ENCODE measurements around the gene PAPSS1. TPM values are rescaled to one million over a fixed set of nuclear protein-coding genes. Genes with fewer than 3 reads are reported as not detected.
A peak's percentile ranks its signal among the peaks of the same experiment; 100 is the strongest.

PAPSS1 gene
- total RNA-seq (2014; rRNA removed; shearing (Covaris generic)) (66.8 and 69.6 TPM in 2 replicates), polyA plus RNA-seq (2016; fragmentation: Nextera tagmentation; extraction: Ambion mirVana) (65.9 and 69.9 TPM in 2 replicates)

DNA sequence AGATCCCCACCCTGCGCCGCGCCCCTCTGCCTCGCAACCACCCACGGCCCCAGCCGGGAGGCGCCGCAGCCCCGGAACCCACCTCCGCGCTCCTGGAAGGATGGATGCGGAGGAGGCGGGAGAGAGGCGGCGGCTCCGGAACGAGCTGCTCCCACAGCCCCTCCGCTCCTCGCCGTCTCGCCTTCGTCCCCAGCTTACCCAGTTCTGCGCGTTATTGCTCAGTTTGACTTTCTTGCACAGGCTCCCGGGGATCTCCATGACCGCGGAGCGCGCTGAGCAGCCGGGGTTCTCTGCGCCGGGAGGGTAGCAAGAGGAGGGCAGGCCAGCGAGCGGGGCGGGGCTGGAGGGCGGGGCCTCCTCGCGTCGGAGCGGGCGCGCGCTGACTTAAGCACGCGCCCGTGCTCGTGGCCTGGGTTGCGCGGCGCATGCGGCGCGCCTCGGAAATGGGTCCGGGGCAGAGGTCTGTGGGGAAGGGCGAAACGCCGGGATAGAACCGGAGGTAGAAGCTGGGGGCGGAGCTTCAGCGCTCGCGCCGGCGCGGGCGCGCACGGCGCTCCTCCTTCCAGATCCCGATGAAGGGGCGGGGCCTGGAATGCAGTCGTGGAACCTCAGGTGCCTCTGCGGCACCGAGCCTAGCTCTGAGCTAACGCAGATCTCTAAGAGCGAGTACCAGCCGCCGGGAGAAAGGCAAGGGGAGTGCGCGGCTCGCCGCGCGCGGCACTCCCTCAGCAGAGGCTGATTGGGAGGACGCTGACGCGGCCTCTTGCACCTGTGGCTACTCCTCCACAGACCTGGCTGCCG, at the start of gene PAPSS1:
Gene PAPSS1, minus strand, starts transcription at position 313 of the 801 bp plus-strand sequence. Its CDS starts 55 bp downstream, at position 258.
- no peak for TF ChIP-seq EZH2phosphoT487 (IDR thresholded peaks at IDR 0.05; ENCODE audit: insufficient read depth, low read depth)
- TF ChIP-seq EZH2 (IDR thresholded peaks at IDR 0.05; ENCODE audit: insufficient read depth, poor library complexity, severe bottlenecking): no peak
- Histone ChIP-seq H2AFZ (peak within 1 kb of the TSS; percentile 95), H3K27me3 (replicated peaks; ENCODE audit: insufficient read depth) (no peaks in the 10 kb centered on the region), H3F3A (ENCODE audit: insufficient read depth) (peaks cover 14% of the 10 kb centered on the region), H3K9me3 (ENCODE audit: low read depth) (no peaks in the 10 kb centered on the region), H3K4me2 (ENCODE audit: unreplicated experiment) (peak within 1 kb of the TSS; percentile 94), H3K9ac (peak within 1 kb of the TSS; percentile 79), H3K27ac (peak within 1 kb of the TSS; percentile 74), H3K79me2 (ENCODE audit: insufficient read depth) (peaks cover 44% of the 10 kb centered on the region), H3K4me3 (peak within 1 kb of the TSS; percentile 89), H3K36me3 (ENCODE audit: low read depth) (no peaks in the 10 kb centered on the region), H4K20me1 (ENCODE audit: insufficient read depth) (no peaks in the 10 kb centered on the region), H3K9me2 (ENCODE audit: insufficient read depth) (no peaks in the 10 kb centered on the region), H3K4me1 (ENCODE audit: insufficient read depth) (no peaks in the 10 kb centered on the region)
- DNase-seq: peak; percentile 99
- 1% methylated on average over 56 to 77 of the region's 90 CpGs for WGBS, 2 experiments (ENCODE audit: low coverage in 1 of 2, low lambda C conversion rate in 2 of 2, missing lambda C conversion rate in 2 of 2)
- in situ Hi-C loops (cut with MboI): no loop called here

DNA sequence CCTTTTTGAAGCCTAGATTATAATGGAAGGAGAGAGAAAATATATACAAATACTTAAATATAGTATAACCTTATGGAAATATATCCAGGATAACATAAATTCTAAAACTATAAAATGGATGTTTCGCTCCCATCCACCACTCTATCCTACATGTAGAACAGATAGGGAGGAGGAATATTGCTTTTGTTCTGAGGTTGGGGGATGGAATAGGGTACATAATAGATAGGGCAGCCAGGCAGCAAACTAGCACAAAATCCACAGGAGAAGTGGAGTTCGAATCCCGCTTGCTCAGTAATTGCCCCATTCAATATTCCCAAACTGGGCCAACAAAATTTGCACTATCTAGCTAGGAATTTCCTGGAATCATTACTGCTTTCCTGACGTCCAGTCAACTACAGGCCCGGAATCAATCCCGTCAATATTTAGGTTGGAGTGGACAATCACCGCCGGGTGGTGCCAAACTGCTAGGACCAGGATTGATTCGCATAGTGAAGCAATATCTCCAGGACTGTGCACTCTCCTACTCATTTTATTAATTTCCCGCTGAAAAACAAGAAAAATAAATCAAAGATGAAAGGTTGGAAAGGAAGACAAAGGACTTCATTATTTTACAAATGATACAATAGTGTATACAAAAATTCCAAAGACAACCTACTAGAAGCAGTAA, 40.4 kb upstream of the PAPSS1 start:
- Histone ChIP-seq H3F3A (ENCODE audit: insufficient read depth) (no peaks in the 10 kb centered on the region), H3K4me2 (ENCODE audit: unreplicated experiment) (no peak overlapping the region), H4K20me1 (ENCODE audit: insufficient read depth) (no peaks in the 10 kb centered on the region), H3K36me3 (ENCODE audit: low read depth) (no peaks in the 10 kb centered on the region), H3K27me3 (replicated peaks; ENCODE audit: insufficient read depth) (0 out of 2 replicates have a peak, but pooled peaks cover 5% of the 10 kb centered on the region), H3K4me3 (no peak overlapping the region), H3K9ac (no peak overlapping the region), H3K9me3 (ENCODE audit: low read depth) (no peaks in the 10 kb centered on the region), H2AFZ (no peak overlapping the region), H3K9me2 (ENCODE audit: insufficient read depth) (no peaks in the 10 kb centered on the region), H3K27ac (no peak overlapping the region), H3K4me1 (ENCODE audit: insufficient read depth) (no peaks in the 10 kb centered on the region), H3K79me2 (ENCODE audit: insufficient read depth) (no peaks in the 10 kb centered on the region)
- in situ Hi-C loops (cut with MboI): no loop called here
- WGBS, 2 experiments (ENCODE audit: low coverage in 1 of 2, low lambda C conversion rate in 2 of 2, missing lambda C conversion rate in 2 of 2): 86 to 90% methylated on average over 10 of the region's 10 CpGs
- DNase-seq: no peak
- TF ChIP-seq EZH2phosphoT487 (IDR thresholded peaks at IDR 0.05; ENCODE audit: insufficient read depth, low read depth): no peak
- TF ChIP-seq EZH2 (IDR thresholded peaks at IDR 0.05; ENCODE audit: insufficient read depth, poor library complexity, severe bottlenecking): no peak

DNA sequence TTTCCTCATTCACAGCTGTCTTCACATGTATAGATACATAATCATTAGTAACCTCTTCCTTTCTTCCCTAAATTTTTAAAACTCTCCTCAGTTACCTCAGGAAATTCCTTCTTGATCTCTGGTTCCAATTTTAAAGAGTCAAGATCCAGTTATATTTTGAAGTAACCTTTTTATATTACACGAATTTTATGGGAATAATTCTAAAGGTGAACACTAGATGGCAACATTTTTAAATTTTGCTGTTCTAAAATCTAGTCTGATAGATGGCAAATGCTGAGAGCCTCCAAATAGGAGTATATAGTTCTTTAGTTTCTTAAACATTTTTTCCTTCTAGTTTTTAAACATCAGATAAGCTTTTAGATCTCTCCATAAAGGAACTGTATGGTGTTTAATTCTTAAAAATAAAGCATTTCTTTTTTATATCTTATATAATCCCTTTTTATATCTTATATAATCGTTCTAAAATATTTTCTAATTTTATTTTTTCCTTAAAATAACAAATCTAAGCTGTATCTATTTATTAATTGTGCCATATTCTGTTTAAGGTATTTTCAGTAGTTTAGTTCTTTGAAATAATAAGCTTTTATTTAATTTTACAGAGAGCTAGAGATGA, 37.9 kb upstream of the PAPSS1 start:
- TF ChIP-seq EZH2phosphoT487 (IDR thresholded peaks at IDR 0.05; ENCODE audit: insufficient read depth, low read depth): no peak
- TF ChIP-seq EZH2 (IDR thresholded peaks at IDR 0.05; ENCODE audit: insufficient read depth, poor library complexity, severe bottlenecking): no peak
- Histone ChIP-seq H3K4me2 (ENCODE audit: unreplicated experiment) (no peak overlapping the region), H2AFZ (no peak overlapping the region), H3K27me3 (replicated peaks; ENCODE audit: insufficient read depth) (peaks cover 15% of the 10 kb centered on the region), H3K79me2 (ENCODE audit: insufficient read depth) (no peaks in the 10 kb centered on the region), H3K9me3 (ENCODE audit: low read depth) (no peaks in the 10 kb centered on the region), H3K4me1 (ENCODE audit: insufficient read depth) (no peaks in the 10 kb centered on the region), H4K20me1 (ENCODE audit: insufficient read depth) (no peaks in the 10 kb centered on the region), H3K9ac (no peak overlapping the region), H3K27ac (no peak overlapping the region), H3K4me3 (no peak overlapping the region), H3K9me2 (ENCODE audit: insufficient read depth) (no peaks in the 10 kb centered on the region), H3F3A (ENCODE audit: insufficient read depth) (no peaks in the 10 kb centered on the region), H3K36me3 (ENCODE audit: low read depth) (no peaks in the 10 kb centered on the region)
- 45 to 50% methylated on average over 2 of the region's 2 CpGs for WGBS, 2 experiments (ENCODE audit: low coverage in 1 of 2, low lambda C conversion rate in 2 of 2, missing lambda C conversion rate in 2 of 2)
- in situ Hi-C loops (cut with MboI): loop anchor here (5.0 kb wide), 1 partner anchor 139 kb away; no protein-coding TSS in a partner anchor
- peak; percentile 65 for DNase-seq

DNA sequence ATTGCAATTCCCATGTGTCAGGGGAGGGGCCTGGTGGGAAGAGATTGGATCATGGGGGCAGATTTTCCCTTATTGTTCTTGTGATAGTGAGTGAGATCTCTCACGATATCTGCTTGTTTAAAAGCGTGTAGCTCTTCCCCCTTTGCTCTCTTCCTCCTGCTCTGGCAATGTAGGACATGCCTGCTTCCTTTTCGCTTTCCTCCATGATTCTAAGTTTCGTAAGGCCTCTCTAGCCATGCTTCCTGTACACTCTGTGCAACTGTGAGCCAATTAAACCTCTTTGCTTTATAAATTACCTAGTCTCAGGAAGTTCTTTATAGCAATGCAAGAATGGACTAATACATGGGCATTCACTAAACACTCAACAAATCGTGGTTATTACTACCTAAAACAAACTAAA, 37.2 kb upstream of the PAPSS1 start:
- H3K27ac ChIP-seq: no peak overlapping the region
- in situ Hi-C loops (cut with MboI): loop anchor here (5.0 kb wide), 1 partner anchor 140 kb away; no protein-coding TSS in a partner anchor
- H3K9ac ChIP-seq: no peak overlapping the region
- H3K27me3 ChIP-seq (replicated peaks; ENCODE audit: insufficient read depth): peaks cover 21% of the 10 kb centered on the region
- H3K9me2 ChIP-seq (ENCODE audit: insufficient read depth): no peaks in the 10 kb centered on the region
- no peaks in the 10 kb centered on the region for H4K20me1 ChIP-seq (ENCODE audit: insufficient read depth)
- no peaks in the 10 kb centered on the region for H3K4me1 ChIP-seq (ENCODE audit: insufficient read depth)
- no peaks in the 10 kb centered on the region for H3K79me2 ChIP-seq (ENCODE audit: insufficient read depth)
- H2AFZ ChIP-seq: no peak overlapping the region
- TF ChIP-seq EZH2phosphoT487 (IDR thresholded peaks at IDR 0.05; ENCODE audit: insufficient read depth, low read depth): no peak
- no peak for TF ChIP-seq EZH2 (IDR thresholded peaks at IDR 0.05; ENCODE audit: insufficient read depth, poor library complexity, severe bottlenecking)
- no peaks in the 10 kb centered on the region for H3K36me3 ChIP-seq (ENCODE audit: low read depth)
- no peaks in the 10 kb centered on the region for H3F3A ChIP-seq (ENCODE audit: insufficient read depth)
- H3K4me2 ChIP-seq (ENCODE audit: unreplicated experiment): no peak overlapping the region
- WGBS, 2 experiments (ENCODE audit: low coverage in 1 of 2, low lambda C conversion rate in 2 of 2, missing lambda C conversion rate in 2 of 2): 74 to 83% methylated on average over 5 of the region's 5 CpGs
- H3K4me3 ChIP-seq: no peak overlapping the region
- DNase-seq: no peak
- no peaks in the 10 kb centered on the region for H3K9me3 ChIP-seq (ENCODE audit: low read depth)

Data from GM23248 (cell line).